ENCODE data around the gene MAPK1.
"Not testable (repeated sequence)": the region's sequence is repeated elsewhere in the genome, so short reads cannot be mapped to it uniquely, and the experiment has no call there.

MAPK1 gene

DNA sequence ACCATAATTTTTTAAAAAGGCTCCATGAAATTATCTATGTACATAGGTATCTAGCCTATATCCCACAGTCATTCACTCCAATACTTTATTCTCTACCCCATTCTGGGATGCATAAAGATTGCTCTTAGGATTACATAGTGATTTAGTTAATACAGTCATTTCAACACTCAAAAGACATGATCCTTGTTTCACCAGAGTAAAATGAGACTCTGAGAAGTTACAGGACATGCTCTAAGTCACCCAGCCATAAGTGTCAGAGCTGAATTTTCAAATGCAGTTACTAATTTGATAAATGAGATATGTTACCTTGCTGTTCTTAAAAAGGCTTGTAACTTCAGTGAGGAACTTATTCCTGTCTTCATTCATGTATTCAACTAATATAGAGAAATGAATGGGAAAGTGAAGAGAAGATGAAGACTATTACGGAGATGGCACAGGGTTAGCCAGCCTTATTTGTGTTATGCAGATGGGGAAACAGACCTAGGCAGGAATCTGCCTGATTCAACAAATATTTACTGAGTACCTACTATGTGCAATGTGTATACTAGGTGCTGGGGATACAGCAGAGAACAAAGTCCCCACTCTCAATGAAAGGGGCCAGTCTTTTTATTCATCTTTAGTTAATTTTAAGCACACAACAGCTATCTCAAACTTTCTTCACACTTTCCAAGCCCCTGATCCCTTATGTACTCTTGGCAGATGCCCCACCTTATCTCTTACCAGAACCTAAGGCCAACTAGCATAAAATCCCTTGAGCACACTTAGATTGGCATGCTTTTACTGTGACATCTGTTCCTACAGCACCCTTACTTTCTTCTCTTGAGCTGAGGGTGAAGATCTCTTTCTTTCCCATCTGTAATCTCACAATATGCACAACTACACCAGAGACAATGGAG lies 21.6 kb downstream of the MAPK1 start:
- no peak for DNase-seq

DNA sequence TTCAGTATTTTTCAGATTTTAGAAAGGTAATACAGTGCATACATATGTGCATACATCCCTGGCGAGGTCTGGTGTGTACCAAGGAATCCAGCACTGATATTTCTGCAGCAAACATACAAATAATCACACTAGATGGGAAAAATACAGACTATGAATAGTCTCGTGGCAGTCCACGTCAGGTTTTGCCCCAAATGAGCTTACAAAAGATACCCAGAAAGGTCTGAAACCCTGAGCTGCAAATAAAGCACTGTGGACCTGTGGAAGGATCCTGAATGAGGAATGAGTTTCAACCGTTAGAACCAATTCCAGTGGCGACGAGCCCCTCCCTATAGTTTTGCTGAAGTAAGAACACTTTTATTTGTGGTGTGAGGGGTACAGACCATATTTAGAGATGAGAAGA lies 24.5 kb downstream of the MAPK1 start:
- DNase-seq = no peak

DNA sequence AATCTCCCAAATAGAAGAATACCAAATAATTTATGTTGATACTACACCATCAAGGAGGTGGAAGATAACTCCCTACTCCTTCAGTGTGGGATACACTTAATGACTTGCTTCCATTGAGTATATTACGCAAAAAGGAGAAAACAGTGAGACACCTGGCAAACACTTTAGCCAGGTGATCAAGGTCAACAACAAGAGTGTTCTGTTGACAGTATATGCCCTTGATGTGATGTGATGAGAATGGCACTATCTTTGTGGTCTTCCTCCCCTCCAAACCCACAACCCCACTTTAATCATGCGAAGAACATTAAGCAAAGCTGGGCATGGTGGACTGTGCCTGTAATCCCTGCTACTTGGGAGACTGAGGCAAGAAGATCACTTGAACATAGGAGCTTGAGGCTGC lies 26.0 kb downstream of the MAPK1 start:
- DNase-seq = no peak

DNA sequence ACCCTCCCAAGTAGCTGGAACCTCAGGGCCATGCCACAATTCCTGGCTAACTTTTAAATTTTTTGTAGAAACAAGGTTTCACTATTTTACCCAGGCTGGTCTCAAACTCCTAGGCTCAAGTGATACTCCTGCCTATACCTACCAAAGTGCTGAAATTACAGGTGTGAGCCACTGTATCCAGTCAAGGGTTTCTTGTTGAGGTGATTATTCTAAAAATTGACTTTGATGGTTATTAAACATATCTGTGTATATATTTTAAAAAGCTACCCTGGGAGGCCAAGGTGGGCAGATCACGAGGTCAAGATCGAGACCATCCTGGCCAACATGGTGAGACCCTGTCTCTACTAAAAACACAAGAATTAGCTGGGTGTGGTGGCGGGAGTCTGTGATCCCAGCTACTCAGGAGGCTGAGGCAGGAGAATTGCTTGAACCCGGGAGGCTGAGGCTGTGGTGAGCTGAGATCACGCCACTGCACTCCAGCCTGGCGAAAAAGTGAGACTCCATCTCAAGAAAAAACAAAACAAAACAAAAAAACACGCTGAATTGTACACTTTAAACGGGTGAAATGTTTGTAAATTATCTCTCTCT lies 27.1 kb downstream of the MAPK1 start:
- no peak for DNase-seq

DNA sequence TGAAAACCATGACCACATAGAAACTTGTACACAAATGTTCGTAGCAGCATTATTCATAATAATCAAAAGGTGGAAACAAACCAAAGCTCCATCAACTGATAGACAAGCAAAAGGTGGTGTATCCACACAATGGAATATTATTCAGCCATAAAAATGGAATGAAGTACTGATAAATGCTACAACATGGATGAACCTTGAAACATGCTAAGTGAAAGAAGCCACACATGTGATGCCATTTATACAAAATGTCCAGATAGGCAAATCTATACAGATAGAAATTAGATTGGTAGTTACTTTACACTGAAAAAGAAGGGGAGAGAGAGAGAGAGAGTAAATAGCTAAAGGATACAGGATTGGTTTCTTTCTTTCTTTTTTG lies 27.7 kb downstream of the MAPK1 start:
- DNase-seq = no peak

DNA sequence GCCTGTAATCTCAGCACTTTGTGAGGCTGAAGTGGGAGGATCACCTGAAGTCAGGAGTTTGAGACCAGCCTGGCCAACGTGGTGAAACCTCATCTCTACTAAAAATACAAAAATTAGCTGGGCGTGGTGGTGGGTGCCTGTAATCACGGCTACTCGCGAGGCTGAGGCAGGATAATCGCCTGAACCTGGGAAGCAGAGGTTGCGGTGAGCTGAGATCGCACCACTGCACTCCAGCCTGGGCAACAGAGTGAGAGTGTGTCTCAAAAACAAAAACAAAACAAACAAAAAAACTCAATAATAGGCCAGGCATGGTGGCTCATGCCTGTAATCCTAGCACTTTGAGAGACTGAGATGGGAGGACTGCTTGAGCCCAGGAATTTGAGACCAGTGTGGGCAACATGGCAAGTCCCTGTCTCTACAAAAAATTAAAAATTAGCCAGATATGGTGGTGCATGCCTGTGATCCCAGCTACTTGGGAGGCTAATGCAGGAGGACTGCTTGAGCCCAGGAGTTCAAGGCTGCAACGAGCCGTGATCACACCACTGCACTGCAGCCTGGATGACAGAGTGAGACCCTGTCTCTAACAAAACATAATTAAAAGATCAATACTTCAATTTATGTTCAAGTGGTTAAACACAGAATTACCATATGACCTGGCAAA lies 28.2 kb downstream of the MAPK1 start:
- DNase-seq = not testable (repeated sequence)

DNA sequence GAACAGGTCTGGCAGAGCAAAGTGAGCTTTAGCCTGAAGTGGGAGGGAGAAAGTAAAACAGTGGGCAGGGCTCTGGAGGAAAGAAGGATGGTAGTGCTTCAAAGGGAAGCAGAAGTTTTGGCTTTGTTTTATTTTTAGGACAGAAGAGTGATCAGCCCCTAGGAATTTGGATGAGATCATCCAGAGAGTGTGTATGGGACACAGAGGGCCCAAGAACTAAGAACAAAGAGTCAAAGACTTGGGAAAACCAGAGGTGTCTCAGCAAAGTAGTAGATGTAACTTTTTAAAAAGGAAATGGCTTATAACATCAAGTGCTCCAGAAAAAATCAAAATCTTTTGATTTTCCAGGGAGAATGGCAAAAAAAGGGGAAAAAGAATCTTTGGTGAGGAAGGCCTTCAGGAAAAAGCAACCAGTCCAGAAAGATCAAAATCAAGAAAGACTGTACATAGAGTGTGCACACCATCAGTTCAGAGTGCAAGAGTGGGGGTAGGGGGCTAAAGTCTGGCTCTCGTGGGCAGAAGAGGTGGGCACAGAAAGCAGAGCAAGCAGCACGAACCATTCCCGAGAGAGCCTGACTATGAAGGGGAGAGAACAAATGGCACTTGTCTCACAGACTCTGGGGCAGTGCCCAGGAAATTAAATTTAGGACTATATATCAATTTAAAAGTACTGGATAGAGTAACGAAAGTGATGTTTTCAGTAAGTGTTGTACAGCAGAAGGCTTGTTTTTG lies 30.0 kb downstream of the MAPK1 start:
- DNase-seq = peak; percentile 10 to 29

DNA sequence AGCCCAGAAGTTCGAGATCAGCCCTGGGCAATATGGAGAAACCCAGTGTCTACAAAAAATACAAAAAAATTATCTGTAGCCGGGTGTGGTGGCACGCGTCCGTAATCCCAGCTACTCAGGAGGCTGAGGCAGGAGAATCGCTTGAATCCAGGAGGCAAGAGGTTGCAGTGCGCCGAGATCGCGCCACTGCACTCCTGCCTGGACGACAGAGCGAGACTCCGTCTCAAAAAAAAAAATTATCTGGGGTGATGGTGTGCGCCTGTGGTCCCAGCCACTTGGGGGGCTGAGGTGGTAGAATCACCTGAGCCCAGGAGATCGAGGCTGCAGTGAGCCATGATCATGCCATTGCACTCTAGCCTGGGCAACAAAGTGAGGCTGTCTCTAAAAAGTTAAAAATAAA lies 31.0 kb downstream of the MAPK1 start:
- DNase-seq = not testable (repeated sequence)

DNA sequence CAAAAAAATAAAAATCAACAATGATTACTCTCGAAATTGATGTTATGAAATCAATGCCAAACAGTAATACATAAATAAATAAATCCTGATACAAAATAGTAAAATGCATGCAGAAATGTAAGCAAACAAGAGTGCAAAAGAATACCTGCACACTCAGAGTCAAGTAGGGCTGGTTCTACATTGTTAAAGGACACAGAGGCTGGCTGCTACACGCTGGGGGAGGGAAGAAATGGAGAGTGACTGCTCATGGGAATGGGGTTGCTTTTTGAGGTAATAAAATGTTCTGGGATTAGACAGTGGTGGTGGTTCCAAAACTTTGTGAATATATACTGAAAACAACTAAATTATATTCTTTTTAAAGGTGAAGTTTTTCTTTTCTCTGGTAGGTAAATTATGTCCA lies 32.1 kb downstream of the MAPK1 start:
- DNase-seq = no peak

DNA sequence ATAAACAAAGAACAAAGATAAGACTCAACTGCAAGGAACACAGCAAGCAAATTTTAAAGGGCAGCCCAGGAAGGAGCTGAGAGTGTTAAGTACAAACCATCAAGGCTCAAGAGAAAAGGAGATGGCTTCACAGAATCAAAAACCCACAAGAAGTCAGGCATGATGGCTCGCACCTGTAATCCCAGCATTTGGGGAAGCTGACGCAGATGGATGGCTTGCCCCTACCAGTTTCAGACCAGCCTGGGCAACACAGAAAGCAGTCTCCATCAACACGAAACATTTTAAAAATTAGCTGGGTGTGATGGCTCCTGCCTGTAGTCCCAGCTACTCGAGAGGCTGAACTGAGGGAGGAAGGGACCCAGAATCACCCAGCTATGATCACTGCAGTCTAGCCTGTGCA lies 32.6 kb downstream of the MAPK1 start:
- no peak for DNase-seq

DNA sequence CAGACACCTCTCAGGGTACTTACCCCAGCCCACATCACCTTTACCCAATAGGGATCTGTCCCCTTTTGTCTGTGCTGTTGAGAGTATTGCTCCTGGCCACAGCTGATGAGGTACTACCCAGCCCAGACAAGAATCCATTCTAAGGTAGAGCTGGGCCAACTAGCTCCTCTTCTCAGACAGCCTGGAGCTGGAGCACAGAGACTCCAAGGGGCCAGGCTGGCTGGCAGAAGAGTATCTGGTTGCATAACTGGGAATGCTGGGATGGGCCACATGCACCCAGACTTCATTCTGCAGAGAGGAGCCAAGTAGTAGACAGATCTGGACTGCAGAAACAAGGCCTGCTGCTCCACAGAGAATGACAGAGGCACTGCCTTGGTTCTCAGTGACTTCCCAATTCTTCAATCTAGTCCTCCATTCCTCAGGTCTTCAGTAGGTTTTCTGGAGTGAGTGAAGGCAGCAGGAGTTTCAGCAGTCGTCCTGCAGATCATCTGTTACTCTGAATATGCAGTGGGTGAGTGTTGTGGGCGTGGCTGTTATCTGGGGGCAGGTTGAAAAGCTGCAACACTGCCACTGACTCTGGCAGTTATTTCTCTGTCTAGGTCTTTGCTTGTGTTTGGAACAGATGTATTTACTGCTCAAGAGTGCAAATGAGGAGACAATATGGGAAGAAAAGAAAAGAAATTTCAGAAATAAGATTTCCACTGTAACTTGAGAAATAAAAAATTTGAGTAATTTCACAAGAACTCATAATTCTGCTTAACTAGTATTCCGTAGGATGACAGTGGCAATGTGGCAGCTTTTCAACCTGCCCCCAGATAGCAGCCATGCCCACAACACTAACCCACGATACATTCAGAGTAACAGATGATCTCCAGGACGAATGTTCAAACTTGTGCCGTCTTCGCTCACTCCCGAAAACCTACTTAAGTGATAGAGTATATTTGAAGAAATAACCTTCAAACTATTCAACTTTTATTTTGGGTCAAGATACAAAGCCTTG lies 34.9 kb downstream of the MAPK1 start:
- DNase-seq = no peak

DNA sequence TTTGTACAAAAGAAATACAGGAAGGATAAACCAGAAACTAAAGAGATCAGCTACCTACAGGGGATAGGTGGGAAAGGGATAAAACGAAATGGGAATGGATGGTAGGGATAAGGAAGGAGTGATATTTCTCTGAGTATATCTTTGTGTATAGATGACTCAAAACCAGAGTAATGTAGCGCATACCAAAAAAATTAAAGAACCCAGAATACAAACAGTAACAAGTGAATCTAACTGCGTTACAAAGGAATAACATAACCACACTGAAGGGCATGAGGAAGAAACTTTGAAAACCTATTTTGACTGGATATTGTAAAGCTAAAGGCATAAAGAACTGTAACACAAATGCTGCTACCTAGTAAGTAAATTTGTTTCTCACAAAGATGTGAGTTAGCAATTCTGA lies 37.9 kb downstream of the MAPK1 start:
- DNase-seq = no peak

DNA sequence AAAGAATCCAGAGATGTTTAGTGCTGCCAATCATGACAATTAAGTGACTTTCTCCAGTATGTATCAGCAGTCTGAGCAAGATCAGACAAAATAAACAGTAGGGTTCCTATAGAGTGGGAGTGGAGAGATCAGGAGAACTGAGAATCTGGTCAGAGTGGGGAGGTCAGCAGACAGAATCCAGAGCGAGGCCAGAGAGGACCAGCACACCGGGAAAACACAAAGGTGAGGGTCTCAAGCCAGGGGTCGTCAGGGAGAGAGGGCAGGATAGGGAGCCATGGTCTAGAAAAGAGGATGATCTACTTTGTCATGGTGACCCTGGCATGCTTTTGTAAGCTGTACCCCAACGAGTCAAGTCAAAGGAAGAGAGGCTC lies 39.2 kb downstream of the MAPK1 start:
- no peak for DNase-seq

DNA sequence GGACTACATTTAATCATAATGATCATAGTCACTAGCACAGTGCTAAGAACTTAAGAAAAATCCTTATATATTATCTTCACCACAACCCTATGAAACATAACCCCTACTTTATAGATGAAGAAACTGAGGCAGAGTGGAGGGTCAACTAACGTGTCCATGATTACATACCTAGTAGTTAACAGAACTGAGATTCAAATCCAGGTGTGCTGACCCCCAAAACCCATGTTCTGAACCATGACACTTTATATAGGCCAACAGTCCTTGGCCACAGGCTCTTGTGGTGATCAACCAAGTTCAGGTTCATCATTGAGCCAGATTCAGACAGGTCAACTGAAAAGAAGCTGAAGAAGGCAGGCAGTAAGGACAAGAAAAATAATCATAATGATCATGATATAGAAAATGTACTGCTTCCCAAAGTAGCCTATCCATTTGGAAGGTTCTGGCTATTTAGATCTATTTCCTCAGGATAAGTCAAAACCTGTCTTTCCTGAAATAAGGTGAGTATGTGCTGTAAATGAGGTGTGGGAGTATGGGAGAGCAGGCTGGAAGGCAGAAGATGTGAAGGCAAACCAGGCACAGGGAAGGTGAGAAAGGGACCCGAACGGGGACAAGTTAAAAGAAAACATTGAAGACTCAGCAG lies 39.7 kb downstream of the MAPK1 start:
- no peak for DNase-seq

DNA sequence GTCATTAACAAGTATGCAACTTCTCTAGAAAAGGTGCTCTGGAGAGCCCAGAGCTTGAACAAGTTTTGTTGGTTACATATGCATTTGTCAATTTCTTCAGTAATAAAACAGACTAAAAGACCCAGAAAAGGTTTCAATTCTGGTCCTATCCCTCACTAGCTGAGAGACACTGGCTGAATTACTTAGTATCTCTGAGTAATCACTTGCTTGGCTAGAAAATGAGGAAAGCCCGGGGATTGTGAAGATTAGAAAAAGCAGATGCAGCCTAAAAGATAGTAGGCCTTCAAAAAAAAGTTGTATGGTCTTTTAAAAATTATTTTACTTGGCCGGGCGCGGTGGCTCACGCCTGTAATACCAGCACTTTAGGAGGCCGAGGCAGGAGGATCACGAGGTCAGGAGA lies 41.2 kb downstream of the MAPK1 start:
- no peak for DNase-seq

DNA sequence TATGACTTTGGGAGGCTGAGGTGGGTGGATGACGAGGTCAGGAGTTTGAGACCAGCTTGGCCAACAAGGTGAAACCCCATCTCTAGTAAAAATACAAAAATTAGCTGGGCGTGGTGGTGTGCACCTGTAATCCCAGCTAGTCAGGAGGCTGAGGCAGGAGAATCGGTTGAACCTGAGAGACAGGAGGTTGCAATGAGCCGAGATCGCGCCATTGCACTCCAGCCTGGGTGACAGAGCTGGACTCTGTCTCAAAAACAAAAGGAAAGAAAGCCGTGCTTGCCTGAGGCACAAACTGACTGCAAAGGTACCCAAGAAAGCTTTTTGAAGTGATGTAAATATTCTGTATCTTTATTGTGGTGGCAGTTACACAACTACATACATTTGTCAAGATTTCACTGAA lies 42.5 kb downstream of the MAPK1 start:
- not testable (repeated sequence) for DNase-seq

DNA sequence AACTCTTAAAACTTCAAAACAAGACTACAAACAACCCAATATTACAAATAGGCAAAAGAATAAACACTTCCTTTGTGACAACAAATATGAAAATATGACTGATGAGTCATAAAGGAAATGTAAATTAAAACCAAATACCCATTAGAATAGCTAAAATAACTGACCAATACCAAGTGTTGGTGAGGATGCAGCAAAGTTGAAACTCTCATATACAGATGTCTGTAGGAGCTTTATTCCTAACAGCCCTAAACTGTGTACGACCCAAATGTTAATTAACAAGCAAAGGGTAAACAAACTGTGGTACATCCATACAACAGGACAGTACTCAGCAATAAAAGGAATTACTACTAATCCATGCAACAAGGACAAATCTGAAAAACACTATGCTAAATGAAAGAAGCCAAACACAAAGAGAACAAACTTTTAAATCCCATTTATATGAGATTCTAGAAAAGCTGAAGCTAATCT lies 43.0 kb downstream of the MAPK1 start:
- no peak for DNase-seq

DNA sequence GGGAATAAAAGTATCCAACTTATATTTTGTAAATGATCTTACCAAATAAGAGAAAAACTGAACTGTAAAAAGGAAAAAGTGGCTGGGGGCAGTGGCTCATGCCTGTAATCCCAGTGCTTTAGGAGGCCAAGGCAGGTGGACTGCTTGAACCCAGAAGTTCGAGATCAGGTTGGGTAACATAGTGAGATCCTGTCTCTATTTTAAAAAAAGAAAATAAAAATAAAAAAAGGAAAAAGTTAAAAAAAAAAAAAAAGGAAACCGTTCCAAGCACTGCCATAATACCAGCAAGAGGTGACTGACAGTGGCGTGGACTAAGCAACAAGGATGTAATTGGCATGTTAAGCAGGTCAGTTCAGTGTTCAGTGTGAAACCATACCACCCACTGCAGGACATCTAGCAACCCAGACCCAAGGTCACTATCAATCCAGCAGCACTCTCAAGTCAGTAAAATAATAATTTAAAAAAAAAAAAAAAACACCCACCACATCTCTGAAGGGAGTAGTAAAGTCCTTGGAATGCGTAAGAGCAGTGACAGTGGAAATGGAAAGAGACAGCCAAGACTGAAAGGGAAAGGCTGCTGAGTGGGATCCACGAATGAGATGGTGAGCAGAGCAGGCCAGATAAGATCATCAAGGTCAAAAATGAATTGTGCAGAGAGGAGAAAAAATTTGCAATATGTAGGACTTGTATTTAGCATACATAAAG lies 43.6 kb downstream of the MAPK1 start:
- no peak for DNase-seq

DNA sequence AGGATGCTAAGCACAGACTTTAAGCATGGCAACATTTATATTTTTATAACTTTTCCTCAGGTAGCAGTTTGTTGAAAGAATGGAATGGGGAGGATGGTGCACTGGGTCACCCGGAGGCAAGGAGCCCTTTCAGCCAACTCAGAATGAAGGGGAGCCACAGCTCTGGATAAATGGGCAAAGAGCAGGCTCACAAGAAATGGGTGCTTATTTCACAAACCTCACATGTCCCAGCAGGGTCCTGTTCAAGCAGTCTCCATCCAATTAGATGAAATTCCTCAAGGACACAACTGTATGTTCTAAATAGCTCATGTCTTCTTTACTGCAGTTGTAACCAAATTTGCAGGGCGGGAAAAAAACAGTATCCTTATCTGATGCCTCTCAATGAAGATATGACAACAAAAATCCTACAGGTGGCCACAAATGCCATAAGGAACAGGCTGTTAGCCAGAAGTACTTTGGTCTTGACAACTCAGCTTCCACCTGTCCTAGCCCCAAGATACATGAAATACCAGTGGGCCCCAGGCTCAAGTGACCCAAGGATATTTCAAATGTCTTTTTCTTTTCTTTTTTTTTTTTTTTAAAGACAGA lies 48.2 kb downstream of the MAPK1 start:
- no peak for DNase-seq

DNA sequence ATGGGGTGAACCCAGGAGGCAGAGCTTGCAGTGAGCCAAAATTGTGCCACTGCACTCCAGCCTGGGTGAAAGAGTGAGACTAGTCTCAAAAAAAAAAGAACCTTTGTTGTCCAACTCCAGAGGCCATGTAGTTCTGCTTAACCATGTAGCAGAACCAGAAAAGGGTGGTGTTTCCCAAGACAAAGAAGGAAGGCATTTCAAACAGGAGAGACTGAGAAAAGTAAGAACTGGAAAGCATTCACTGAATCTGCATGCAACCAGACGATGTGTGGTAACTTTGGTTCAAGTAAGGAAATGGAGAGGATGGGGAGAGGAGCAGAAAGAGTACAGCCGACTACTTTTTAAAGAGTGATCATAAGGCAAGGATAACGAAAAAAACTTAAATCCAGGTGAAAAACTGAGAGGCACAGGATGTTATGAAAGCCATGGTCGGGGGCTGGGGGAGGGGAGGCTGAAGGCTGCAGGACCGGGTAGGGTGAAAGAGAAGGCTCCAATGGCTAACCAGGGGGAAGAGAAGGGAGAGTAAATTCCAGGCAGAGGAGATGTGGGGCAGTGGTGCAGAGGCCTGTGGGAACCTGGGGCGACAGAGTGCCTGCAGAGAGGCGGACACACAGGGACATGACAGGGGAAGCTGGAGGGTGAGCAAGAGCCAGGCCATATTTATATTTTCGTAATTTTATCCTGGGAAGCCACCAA lies 48.8 kb downstream of the MAPK1 start:
- DNase-seq = no peak
